Mesenchymal stem cell (in vitro differentiated cells and primary cell): ENCODE results near the gene DYNC2I2.
A peak's percentile ranks its signal among the peaks of the same experiment; 100 is the strongest.

Experiments used
- DNase-seq: peaks from one replicate; pipeline ENCODE4 v3.0.0-alpha.2; 2013
- H2AFZ ChIP-seq: one replicate; pipeline ENCODE4 v1.6.1; 2013; ENCODE audit warnings: low read depth, mild to moderate bottlenecking, control low read depth, inconsistent platforms, low read length, moderate library complexity
- H2AK5ac ChIP-seq: 2 replicates; pipeline ENCODE4 v1.6.1; 2013; ENCODE audit warnings: low read length, moderate library complexity, mild to moderate bottlenecking, inconsistent platforms; ENCODE audit not compliant: severe bottlenecking
- H2BK120ac ChIP-seq: one replicate; pipeline ENCODE4 v1.6.1; 2013; ENCODE audit warnings: low read depth, mild to moderate bottlenecking, inconsistent platforms, low read length, moderate library complexity
- H2BK12ac ChIP-seq, 2 experiments: one replicate each; pipeline ENCODE4 v1.6.1; 2013; ENCODE audit warnings: inconsistent platforms in 2 of 2, low read length in 2 of 2, mild to moderate bottlenecking in 2 of 2, moderate library complexity in 2 of 2, control low read depth in 1 of 2
- H2BK15ac ChIP-seq: one replicate; pipeline ENCODE4 v1.6.1; 2013; ENCODE audit warnings: mild to moderate bottlenecking, low read depth, inconsistent platforms; ENCODE audit not compliant: poor library complexity, severe bottlenecking
- H2BK5ac ChIP-seq: 2 replicates; pipeline ENCODE4 v1.6.1; 2013; ENCODE audit warnings: low read depth, mild to moderate bottlenecking, low read length, control low read depth, inconsistent platforms; ENCODE audit not compliant: poor library complexity, severe bottlenecking
- H3K14ac ChIP-seq, 2 experiments: one replicate each; pipeline ENCODE4 v1.6.1; 2013; ENCODE audit warnings: inconsistent platforms in 2 of 2, low read length in 2 of 2, control low read depth in 1 of 2, mild to moderate bottlenecking in 1 of 2, moderate library complexity in 1 of 2
- H3K18ac ChIP-seq, 2 experiments: one replicate each; pipeline ENCODE4 v1.6.1; 2013; ENCODE audit warnings: inconsistent platforms in 2 of 2, low read length in 2 of 2, control low read depth in 1 of 2, low read depth in 1 of 2, mild to moderate bottlenecking in 1 of 2
- H3K23ac ChIP-seq, 2 experiments: one replicate each; pipeline ENCODE4 v1.6.1; 2013; ENCODE audit warnings: inconsistent platforms in 2 of 2, low read length in 2 of 2, mild to moderate bottlenecking in 2 of 2, moderate library complexity in 2 of 2, control low read depth in 1 of 2
- H3K27ac ChIP-seq: 2 replicates; pipeline ENCODE4 v1.5.1; 2013; ENCODE audit warnings: mild to moderate bottlenecking, moderate library complexity, low read length, control low read depth, inconsistent platforms; ENCODE audit not compliant: poor library complexity, severe bottlenecking
- H3K27me3 ChIP-seq, 2 experiments: 2 replicates each; pipeline versions ENCODE4 v1.6.1 to v1.7.0; 2013; ENCODE audit warnings: low read length in 2 of 2, mild to moderate bottlenecking in 2 of 2, moderate library complexity in 2 of 2, control low read depth in 1 of 2, inconsistent platforms in 1 of 2; ENCODE audit not compliant: control insufficient read depth in 1 of 2, insufficient read depth in 1 of 2
- H3K36me3 ChIP-seq, 2 experiments: 2 replicates each; pipeline versions ENCODE4 v1.6.1 to v1.7.0; 2013; ENCODE audit warnings: low read length in 2 of 2, control low read depth in 1 of 2, inconsistent platforms in 1 of 2, low read depth in 1 of 2, mild to moderate bottlenecking in 1 of 2; ENCODE audit not compliant: insufficient read depth in 2 of 2, control insufficient read depth in 1 of 2
- H3K4ac ChIP-seq, 2 experiments: one replicate each; pipeline ENCODE4 v1.6.1; 2013; ENCODE audit warnings: inconsistent platforms in 2 of 2, low read length in 2 of 2, mild to moderate bottlenecking in 2 of 2, moderate library complexity in 2 of 2, control low read depth in 1 of 2, low read depth in 1 of 2
- H3K4me1 ChIP-seq: 2 replicates; pipeline ENCODE4 v1.6.1; 2013; ENCODE audit warnings: low read depth, low read length, control low read depth; ENCODE audit not compliant: control insufficient read depth, insufficient read depth
- H3K4me2 ChIP-seq: 2 replicates; pipeline ENCODE4 v1.6.1; 2013; ENCODE audit warnings: low read length, mild to moderate bottlenecking, inconsistent platforms; ENCODE audit not compliant: poor library complexity, severe bottlenecking
- H3K4me3 ChIP-seq, 2 experiments: 2 replicates each; pipeline versions ENCODE4 v1.5.1 to v1.7.0; 2013; ENCODE audit warnings: low read length in 2 of 2, mild to moderate bottlenecking in 2 of 2, control low read depth in 1 of 2, low read depth in 1 of 2; ENCODE audit not compliant: insufficient read depth in 1 of 2
- H3K79me1 ChIP-seq: replicated peaks from 2 replicates; pipeline ENCODE4 v1.6.1; 2013; ENCODE audit warnings: mild to moderate bottlenecking, control low read depth, low read length, inconsistent platforms; ENCODE audit not compliant: poor library complexity, severe bottlenecking
- H3K9ac ChIP-seq: 2 replicates; pipeline ENCODE4 v1.7.0; 2013; ENCODE audit warnings: mild to moderate bottlenecking, low read length, moderate library complexity
- H3K9me3 ChIP-seq: 2 replicates; pipeline ENCODE4 v1.7.0; 2013; ENCODE audit warnings: mild to moderate bottlenecking, low read length; ENCODE audit not compliant: control insufficient read depth
- H4K8ac ChIP-seq: one replicate; pipeline ENCODE4 v1.6.1; 2013; ENCODE audit warnings: inconsistent platforms, mild to moderate bottlenecking, low read length, moderate library complexity
- H4K91ac ChIP-seq: one replicate; pipeline ENCODE4 v1.6.1; 2013; ENCODE audit warnings: mild to moderate bottlenecking, low read length, inconsistent platforms
- WGBS: methylation state at CpG from one replicate; pipeline ENCODE4 v1.1.7; 2013; ENCODE audit warnings: mixed read lengths; 5-methylcytosine and 5-hydroxymethylcytosine counted together

DYNC2I2 gene

GRCh38 chr9:128657344-128657704 lies 677 bp upstream of the DYNC2I2 start:
- Histone ChIP-seq H3K36me3 (no peaks in the 10 kb centered on the region), H3K4me1 (peaks cover 2% of the 10 kb centered on the region), H4K91ac (no peak overlapping the region), H3K23ac (no peak overlapping the region), H2BK120ac (no peak overlapping the region), H3K79me1 (peaks cover 9% of the 10 kb centered on the region), H3K14ac (no peak overlapping the region), H3K9me3 (no peaks in the 10 kb centered on the region), H2AFZ (no peak overlapping the region), H3K9ac (peak overlapping the region; percentile 94), H3K4me3 (peak overlapping the region in 1 of 2 experiments; percentile 82), H3K4ac (no peak overlapping the region), H3K27me3 (no peaks in the 10 kb centered on the region), H3K18ac (no peak overlapping the region), H3K4me2 (no peak overlapping the region), H3K27ac (peak overlapping the region; percentile 95), H2BK15ac (no peak overlapping the region), H2BK12ac (no peak overlapping the region), H4K8ac (no peak overlapping the region), H2AK5ac (no peak overlapping the region), H2BK5ac (no peak overlapping the region)
- WGBS: 97% methylated on average over 13 of the region's 13 CpGs
- DNase-seq: no peak

GRCh38 chr9:128654481-128654880 lies 2.2 kb downstream of the DYNC2I2 start:
- H3K23ac ChIP-seq: no peak overlapping the region

GRCh38 chr9:128653908-128654307 lies 2.7 kb downstream of the DYNC2I2 start:
- Histone ChIP-seq H2BK12ac (no peak overlapping the region), H3K79me1 (peaks cover 12% of the 10 kb centered on the region), H3K27ac (no peak overlapping the region), H4K91ac (no peak overlapping the region), H2BK120ac (no peak overlapping the region), H3K9me3 (no peaks in the 10 kb centered on the region), H3K4me3 (no peak overlapping the region), H3K4ac (no peak overlapping the region), H2AK5ac (no peak overlapping the region), H3K18ac (no peak overlapping the region), H3K36me3 (no peaks in the 10 kb centered on the region), H3K23ac (no peak overlapping the region), H3K27me3 (no peaks in the 10 kb centered on the region), H3K4me2 (no peak overlapping the region), H3K14ac (no peak overlapping the region), H3K9ac (no peak overlapping the region), H2BK5ac (no peak overlapping the region), H4K8ac (no peak overlapping the region), H2AFZ (no peak overlapping the region), H3K4me1 (peaks cover 7% of the 10 kb centered on the region), H2BK15ac (no peak overlapping the region)
- 95% methylated on average over 8 of the region's 8 CpGs for WGBS
- DNase-seq: no peak

More at GRCh38 chr9:128654481-128654880, 2.2 kb downstream of the DYNC2I2 start:
- Histone ChIP-seq H2BK120ac (no peak overlapping the region), H3K4me1 (peaks cover 2% of the 10 kb centered on the region), H2BK12ac (no peak overlapping the region), H3K9me3 (no peaks in the 10 kb centered on the region), H3K36me3 (no peaks in the 10 kb centered on the region), H3K27ac (no peak overlapping the region), H2BK15ac (no peak overlapping the region), H3K18ac (no peak overlapping the region), H4K8ac (no peak overlapping the region), H3K4me3 (no peak overlapping the region), H3K9ac (no peak overlapping the region), H2AK5ac (no peak overlapping the region), H2AFZ (no peak overlapping the region), H3K4me2 (no peak overlapping the region), H4K91ac (no peak overlapping the region), H3K14ac (no peak overlapping the region), H3K27me3 (no peaks in the 10 kb centered on the region), H2BK5ac (no peak overlapping the region), H3K79me1 (peaks cover 12% of the 10 kb centered on the region), H3K4ac (no peak overlapping the region)
- DNase-seq: no peak
- WGBS: 100% methylated on average over 1 of the region's 1 CpG

- Histone ChIP-seq H3K23ac (no peak overlapping the region), H2BK12ac (no peak overlapping the region), H3K9ac (no peak overlapping the region), H4K8ac (no peak overlapping the region), H2BK15ac (no peak overlapping the region), H3K4me3 (no peak overlapping the region), H3K9me3 (no peaks in the 10 kb centered on the region), H2AFZ (no peak overlapping the region), H3K79me1 (peaks cover 21% of the 10 kb centered on the region), H3K36me3 (peaks cover 0 to 4% of the 10 kb centered on the region in 2 experiments), H3K4me2 (no peak overlapping the region), H3K27me3 (no peaks in the 10 kb centered on the region), H3K27ac (no peak overlapping the region), H2BK120ac (no peak overlapping the region), H3K4me1 (peaks cover 11% of the 10 kb centered on the region), H2BK5ac (no peak overlapping the region), H3K4ac (no peak overlapping the region), H3K18ac (no peak overlapping the region), H4K91ac (no peak overlapping the region), H3K14ac (no peak overlapping the region), H2AK5ac (peak overlapping the region; percentile 69)
- no peak for DNase-seq
- 96% methylated on average over 5 of the region's 5 CpGs for WGBS
Measured at GRCh38 chr9:128651798-128652197, 4.8 kb downstream of the DYNC2I2 start.
